SK-N-MC (cell line): ENCODE measurements around the gene RPS19.

Experiments used
- DNase-seq: peaks from one replicate; pipeline ENCODE4 v3.0.0-alpha.2; 2011; ENCODE audit warnings: low read depth, low spot score
- H3K27ac ChIP-seq: fragments of 200-600 bp; sonication (generic); 2 replicates; pipeline ENCODE4 v1.5.1; 2016; ENCODE audit warnings: mixed run types
- H3K36me3 ChIP-seq: fragments of 200-600 bp; sonication (generic); 2 replicates; pipeline ENCODE4 v1.6.1; 2017; ENCODE audit warnings: antibody characterized with exemption, low read length, mixed read lengths; ENCODE audit not compliant: insufficient read depth
- H3K4me3 ChIP-seq: fragments of 200-600 bp; sonication (generic); 2 replicates; pipeline ENCODE4 v1.5.1; 2016
- H3K9ac ChIP-seq: fragments of 200-600 bp; sonication (generic); 2 replicates; pipeline ENCODE4 v1.8.0; 2017; ENCODE audit warnings: mixed run types, mixed read lengths; ENCODE audit not compliant: insufficient read length
- H3K9me3 ChIP-seq: fragments of 200-600 bp; sonication (generic); 2 replicates; pipeline ENCODE4 v1.6.1; 2017; ENCODE audit warnings: low read depth, mild to moderate bottlenecking, antibody characterized with exemption, low read length, moderate library complexity, mixed read lengths
- EZH2 ChIP-seq: fragments of 200-600 bp; sonication (generic); IDR thresholded peaks from one replicate; pipeline ENCODE4 v1.6.1; 2017; ENCODE audit warnings: antibody characterized with exemption
- FOXP2 ChIP-seq: optimal IDR thresholded peaks from 2 replicates; pipeline ENCODE3; 2011; ENCODE audit warnings: mild to moderate bottlenecking, moderate library complexity; ENCODE audit not compliant: insufficient read depth; ENCODE audit errors: extremely low read length, control extremely low read depth
- POLR2AphosphoS5 ChIP-seq: IDR thresholded peaks from 2 replicates; pipeline ENCODE4 v1.6.1; 2012; ENCODE audit warnings: mild to moderate bottlenecking, low read depth, low read length, borderline replicate concordance

Gene RPS19

GRCh38 chr19:41918653-41919244, 58.7 kb downstream of the RPS19 start:
- Histone ChIP-seq H3K27ac (no peak overlapping the region), H3K9ac (no peak overlapping the region), H3K4me3 (no peak overlapping the region), H3K9me3 (no peaks in the 10 kb centered on the region), H3K36me3 (no peaks in the 10 kb centered on the region)
- no peak for DNase-seq
- no peak for TF ChIP-seq EZH2
- no peak for TF ChIP-seq POLR2AphosphoS5
- no peak for TF ChIP-seq FOXP2

- Histone ChIP-seq H3K36me3 (no peaks in the 10 kb centered on the region), H3K9ac (no peak overlapping the region), H3K27ac (no peak overlapping the region), H3K4me3 (no peak overlapping the region), H3K9me3 (no peaks in the 10 kb centered on the region)
- no peak for DNase-seq
- TF ChIP-seq EZH2: no peak
Measured at GRCh38 chr19:41919948-41920712, 60.1 kb downstream of the RPS19 start.

GRCh38 chr19:41920882-41921576, 61.0 kb downstream of the RPS19 start:
- no peak for DNase-seq
- H3K4me3 ChIP-seq: no peak overlapping the region

GRCh38 chr19:41921577-41922576, 61.8 kb downstream of the RPS19 start:
- DNase-seq: no peak
- Histone ChIP-seq H3K9ac (no peak overlapping the region), H3K4me3 (no peak overlapping the region), H3K36me3 (no peaks in the 10 kb centered on the region), H3K27ac (no peak overlapping the region), H3K9me3 (no peaks in the 10 kb centered on the region)
- TF ChIP-seq EZH2: no peak
- TF ChIP-seq POLR2AphosphoS5: no peak
- no peak for TF ChIP-seq FOXP2

More at GRCh38 chr19:41920882-41921576, 61.0 kb downstream of the RPS19 start:
- Histone ChIP-seq H3K36me3 (no peaks in the 10 kb centered on the region), H3K27ac (no peak overlapping the region), H3K9me3 (no peaks in the 10 kb centered on the region), H3K9ac (no peak overlapping the region)
- no peak for TF ChIP-seq EZH2
- TF ChIP-seq FOXP2: no peak
- TF ChIP-seq POLR2AphosphoS5: no peak
